GM15510 (cell line): Measurements from ENCODE around the gene MPEG1.

Experiments used
- POLR2A ChIP-seq: IDR thresholded peaks from 3 replicates; pipeline ENCODE4 v1.6.1; 2011; ENCODE audit warnings: borderline replicate concordance; ENCODE audit not compliant: insufficient read length; ENCODE audit errors: extremely low read depth

MPEG1 gene

GRCh38 chr11:59222464-59223060 lies 9.8 kb upstream of the MPEG1 start:
- no peak for TF ChIP-seq POLR2A

- no peak for TF ChIP-seq POLR2A
Measured at GRCh38 chr11:59221441-59221840, 8.7 kb upstream of the MPEG1 start.

- no peak for TF ChIP-seq POLR2A
Measured at GRCh38 chr11:59219836-59220235, 7.1 kb upstream of the MPEG1 start.

GRCh38 chr11:59218893-59219292 lies 6.2 kb upstream of the MPEG1 start:
- no peak for TF ChIP-seq POLR2A

GRCh38 chr11:59218319-59218718 lies 5.6 kb upstream of the MPEG1 start:
- no peak for TF ChIP-seq POLR2A

DNA sequence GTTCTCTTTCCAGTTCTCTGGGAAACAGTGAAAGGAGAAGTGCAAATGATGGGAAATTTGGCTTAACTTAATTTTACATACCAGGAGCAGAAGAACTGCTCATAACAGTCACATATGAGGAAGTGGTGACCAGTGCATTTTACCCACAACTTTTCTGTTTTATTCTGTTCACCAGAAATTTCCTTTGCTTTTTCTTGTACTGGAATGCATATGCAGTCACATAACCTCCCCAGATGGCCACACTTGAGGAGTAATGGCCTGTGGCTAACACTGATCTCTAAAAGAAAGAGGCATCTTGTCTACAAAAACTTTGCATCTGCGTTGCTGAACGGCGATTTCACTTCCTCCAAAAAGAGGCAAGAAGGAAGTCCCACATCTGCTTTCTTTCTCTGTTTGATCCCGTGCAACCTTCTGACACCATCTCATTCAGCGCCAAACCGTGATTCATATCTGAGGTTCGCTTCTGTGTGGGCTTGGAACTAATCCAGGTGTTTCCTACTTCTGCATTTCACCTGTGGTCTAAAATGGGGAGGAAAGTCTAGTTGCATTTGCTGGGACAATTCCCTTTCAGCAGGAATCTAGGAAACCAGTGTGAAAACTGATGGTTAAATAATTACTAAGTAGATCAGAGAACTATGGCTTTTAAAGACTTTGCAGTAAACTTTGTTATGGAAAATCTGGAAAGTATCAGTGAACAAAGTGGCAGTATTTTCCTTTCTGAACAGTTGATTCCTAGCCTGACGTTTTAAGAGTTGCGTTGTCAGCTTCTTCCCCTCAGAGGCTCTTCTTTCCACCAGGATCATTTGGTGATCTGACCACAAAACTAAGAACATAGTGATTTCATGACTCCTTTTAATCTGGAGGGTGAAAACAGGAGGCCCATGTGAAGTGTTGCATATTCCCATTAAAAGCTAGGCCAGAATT lies 4.2 kb upstream of the MPEG1 start:
- TF ChIP-seq POLR2A, result no peak

GRCh38 chr11:59214141-59214893 lies 1.6 kb upstream of the MPEG1 start:
- no peak for TF ChIP-seq POLR2A

DNA sequence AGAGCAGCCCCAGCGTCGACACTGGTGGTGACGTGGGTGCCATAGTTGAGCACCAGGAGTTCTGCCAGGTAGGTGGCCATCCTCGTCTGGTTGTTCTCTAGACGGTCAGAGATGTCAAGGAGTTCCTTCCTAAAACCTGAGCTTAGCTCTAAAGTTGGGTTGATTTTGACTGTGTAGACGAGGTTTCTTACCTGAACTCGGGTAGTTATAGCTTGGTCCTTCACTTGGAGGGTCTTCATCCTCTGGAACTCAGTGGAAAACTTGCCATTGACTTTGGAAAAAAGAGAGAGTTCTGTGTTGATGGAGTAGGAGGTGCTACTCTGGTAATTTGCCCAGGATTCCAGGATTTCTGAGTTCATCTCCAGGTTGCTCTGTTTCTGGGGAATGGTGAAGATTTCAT lies 505 bp downstream of the MPEG1 start:
- TF ChIP-seq POLR2A, result no peak

DNA sequence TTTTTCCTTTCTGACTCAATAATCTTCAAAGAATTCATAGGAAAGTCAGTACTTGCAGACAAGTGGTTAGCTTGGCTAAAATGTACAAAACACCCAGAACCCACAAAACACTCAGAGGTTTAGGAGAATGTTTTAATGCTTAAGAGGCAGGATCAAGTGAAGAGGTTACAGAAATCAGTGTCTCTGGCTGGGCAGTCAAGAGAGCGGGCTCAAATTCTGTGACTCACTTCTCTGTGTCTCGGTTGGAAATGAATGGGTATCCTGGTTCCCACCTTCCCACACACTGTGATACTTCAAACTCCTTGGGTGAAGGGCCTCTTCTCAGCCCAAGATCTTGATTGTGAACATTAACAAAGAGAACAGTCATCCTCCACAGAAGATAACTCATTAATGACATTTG lies 3.8 kb downstream of the MPEG1 start:
- TF ChIP-seq POLR2A, result no peak

- no peak for TF ChIP-seq POLR2A
Measured at GRCh38 chr11:59207988-59208451, 4.7 kb downstream of the MPEG1 start.

- TF ChIP-seq POLR2A, result no peak
Measured at GRCh38 chr11:59206635-59207034, 6.1 kb downstream of the MPEG1 start.

- no peak for TF ChIP-seq POLR2A
Measured at GRCh38 chr11:59205648-59206047, 7.1 kb downstream of the MPEG1 start.

- no peak for TF ChIP-seq POLR2A
Measured at GRCh38 chr11:59204746-59205145, 8.0 kb downstream of the MPEG1 start.

DNA sequence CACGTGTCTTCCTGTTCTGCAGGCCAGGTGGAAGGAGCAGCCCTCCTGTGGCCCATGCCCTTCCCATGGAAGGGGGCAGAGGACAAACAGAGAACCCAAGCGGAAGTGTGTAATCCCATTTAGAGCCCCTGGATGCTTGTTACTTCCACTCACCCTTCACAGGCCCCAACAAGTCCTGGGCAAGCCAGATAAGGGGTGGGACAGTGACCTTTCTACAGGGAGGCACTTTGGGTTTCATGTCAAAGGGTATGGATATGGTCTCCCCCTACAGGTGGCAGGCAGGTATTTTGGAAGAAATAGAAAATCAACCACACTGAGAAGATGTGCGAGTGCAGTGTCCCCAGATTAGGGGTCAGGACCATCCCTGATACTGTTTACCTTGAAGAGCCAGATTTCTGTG lies 11.4 kb downstream of the MPEG1 start:
- TF ChIP-seq POLR2A, result no peak

- TF ChIP-seq POLR2A, result no peak
Measured at GRCh38 chr11:59200423-59200746, 12.3 kb downstream of the MPEG1 start.
